A172 (cell line): ENCODE measurements around the gene DYRK1A. TPM values are rescaled to one million over a fixed set of nuclear protein-coding genes. Genes with fewer than 3 reads are reported as not detected.
A peak's percentile ranks its signal among the peaks of the same experiment; 100 is the strongest.

Source experiments
- DNase-seq: peaks from one replicate; pipeline ENCODE4 v3.0.0-alpha.2; 2015; ENCODE audit warnings: low spot score
- total RNA-seq: library from RNA; depleted of rRNA; stranded (reverse); fragments of >200 nt; shearing (Covaris generic); gene quantifications from 2 replicates; pipeline ENCODE4 v1.2.3, GENCODE V29; 2014

Gene DYRK1A
- total RNA-seq, 1 experiment from 2014 or later = 59.0 TPM

DNA sequence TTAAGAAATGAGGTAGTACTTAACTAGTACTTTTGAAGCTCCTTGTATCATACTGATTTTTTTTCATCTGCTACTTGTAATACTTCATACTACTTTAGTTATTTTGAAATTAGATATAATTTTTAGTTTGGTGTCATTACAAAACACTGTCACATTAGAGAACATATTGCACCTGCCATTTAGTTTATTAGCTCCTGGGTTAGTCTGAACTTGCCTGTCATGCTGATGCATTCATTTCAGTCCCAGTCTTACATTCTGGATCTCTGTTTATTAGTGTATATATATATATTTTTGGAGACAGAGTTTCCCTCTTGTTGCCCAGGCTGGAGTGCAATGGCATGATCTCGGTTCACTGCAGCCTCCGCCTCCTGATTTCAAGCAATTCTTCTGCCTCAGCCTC is 50.3 kb downstream of the DYRK1A start:
- DNase-seq = no peak

DNA sequence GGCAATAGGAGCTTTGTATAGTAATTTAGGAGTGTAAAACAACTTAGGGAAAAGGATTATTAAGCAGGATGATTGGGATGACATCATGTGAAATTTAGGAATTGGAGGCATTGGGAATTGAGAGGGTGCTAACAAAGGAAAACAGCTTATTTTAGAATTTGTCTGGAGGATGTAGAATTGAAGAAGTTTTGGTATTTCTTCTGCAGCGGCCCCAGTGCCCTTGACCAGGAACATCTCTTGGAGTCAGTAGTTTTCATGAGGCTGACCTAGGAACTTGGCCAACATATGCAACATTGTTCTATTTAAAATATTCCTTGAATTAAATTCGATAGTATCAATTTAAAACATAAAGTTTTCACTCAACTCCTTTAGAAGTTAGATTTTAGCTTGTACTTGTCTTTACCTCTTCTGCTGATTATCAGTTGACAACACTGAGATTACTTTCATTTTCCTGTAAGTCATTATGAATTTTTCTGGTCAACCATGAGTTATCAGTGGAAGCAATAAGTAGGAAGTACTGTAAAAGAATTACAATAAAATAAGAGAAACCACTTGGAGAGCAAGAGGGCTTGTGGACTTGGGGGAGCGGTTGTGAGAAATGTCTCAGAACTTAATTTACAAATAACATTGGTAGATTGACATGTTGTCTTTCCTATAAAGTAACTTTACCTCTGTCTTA is 52.8 kb downstream of the DYRK1A start:
- no peak for DNase-seq

DNA sequence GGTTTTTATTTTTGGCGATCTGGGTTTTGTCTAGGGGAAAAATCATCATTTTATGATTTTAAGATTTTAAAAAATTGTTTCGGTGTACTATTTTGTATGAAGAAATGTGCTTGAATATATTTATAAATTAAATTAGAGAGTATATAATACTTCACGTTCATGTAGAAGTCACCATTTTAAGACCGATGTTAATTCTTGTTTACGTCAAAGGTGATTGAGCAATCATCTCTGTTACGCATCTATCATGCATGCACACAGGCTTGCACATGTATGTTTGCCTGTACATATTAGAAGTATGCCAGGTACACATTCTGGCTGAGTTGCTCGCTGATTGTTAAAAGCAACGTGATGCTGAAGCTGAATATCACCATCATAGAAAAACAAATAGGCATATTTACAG is 54.7 kb downstream of the DYRK1A start:
- no peak for DNase-seq

DNA sequence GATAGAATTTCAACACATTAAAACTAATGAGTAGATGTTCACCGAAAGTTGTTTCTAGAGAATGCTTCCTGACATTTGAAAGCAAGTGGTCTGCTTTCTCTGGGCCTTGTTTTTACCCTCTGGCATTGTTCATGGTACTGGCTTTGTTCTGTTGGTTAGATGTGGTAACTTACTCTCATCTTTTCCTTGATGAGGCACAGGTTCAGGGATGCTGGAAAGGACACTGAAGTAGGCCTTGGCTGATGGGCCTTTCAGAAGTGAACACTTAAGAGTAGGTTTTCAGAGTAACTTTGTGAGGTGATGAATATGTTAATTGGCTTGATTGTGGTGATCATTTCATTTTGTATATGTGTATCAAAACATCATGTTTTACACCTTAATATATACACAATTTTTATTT is 55.8 kb downstream of the DYRK1A start:
- DNase-seq = no peak

DNA sequence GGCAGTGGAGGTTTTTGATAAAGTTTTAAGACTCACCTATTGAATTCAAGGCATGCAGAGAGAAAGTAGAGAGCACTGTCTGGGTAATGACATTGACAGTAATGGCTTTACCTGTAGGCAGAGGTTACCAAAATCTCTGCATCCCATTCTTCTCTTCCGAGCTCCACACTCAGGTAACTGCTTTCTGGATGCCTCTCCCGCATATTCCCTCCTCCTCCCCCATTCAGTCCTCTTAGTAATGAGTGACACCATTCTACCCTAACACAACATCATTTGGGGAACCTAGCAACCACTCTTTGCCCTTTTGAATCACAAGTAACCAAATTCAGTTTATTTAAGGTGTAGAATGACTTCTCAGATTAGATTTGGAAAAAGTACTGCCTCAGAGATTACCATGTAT is 56.5 kb downstream of the DYRK1A start:
- no peak for DNase-seq

DNA sequence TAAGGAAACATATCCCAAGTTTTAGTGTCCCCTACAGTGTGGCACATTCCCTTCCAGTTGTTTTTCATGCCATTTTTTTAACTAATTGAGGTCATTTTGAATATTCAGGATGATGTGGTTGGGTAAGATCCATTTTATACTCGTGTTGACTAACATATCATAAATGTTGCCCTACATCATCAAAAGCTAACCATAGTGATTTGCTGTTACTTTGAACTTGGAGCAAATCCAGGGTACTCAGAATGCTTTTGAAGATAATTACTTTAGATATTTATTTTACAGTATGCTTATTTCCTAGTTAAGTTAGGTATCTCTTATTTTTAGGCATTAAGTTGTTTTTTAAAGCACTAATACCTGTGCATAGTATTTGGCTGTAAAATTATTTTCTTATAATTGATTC is 57.8 kb downstream of the DYRK1A start:
- DNase-seq = no peak

DNA sequence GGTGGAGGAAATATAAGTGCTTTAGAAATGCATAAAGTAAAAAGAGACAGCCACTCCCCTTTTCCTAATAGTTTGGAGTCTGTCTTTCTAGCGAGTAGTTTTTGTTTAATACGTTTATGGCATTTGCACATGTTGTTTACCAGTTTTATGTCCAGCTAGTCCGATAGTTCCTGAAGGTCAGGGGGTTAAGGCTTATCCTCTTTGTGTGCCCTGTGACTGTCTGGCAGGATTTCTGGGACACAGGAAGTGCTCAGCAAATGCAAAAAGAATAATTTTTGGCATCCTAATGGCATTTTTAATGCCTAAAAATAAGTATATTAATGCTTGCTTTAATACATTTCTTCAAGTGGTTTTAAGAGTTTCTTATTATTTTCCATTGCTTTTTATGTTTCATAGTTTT is 58.4 kb downstream of the DYRK1A start:
- no peak for DNase-seq

DNA sequence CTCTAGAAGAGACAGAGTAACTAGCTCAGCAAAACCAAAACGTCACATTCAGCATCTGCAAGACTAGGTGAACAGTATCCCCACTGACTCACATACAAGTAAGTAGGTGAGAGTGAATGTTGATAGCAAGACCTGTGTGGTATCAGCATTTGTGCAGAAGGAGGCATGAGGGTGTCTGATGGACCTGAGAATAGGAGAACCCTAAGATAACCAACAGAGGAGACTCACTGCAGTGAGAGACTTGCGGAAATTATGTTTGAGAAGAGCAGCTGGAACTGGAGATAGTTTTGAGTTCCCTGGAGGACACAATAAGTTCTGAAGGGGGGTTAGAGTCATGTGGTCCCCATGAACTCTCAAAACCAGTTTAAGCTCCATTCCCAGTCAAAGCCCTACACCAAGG is 59.1 kb downstream of the DYRK1A start:
- no peak for DNase-seq

DNA sequence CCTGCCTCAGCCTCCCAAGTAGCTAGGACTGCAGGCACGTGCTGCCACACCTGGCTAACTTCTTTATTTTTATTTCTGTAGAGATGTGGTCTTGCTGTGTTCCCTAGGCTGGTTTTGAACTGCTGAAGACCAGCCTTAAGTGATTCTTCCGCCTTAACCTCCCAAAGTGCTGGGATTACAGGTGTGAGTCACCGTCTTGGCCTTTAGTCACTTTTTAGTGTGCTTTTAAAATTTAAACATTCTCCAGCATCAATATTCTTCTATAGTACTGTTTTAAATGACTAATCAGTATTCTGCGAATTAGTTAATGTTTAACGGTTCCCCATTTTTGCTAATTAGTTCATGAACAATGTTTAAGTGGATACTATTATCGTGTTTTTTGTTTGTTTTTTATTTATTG is 60.6 kb downstream of the DYRK1A start:
- DNase-seq = no peak

DNA sequence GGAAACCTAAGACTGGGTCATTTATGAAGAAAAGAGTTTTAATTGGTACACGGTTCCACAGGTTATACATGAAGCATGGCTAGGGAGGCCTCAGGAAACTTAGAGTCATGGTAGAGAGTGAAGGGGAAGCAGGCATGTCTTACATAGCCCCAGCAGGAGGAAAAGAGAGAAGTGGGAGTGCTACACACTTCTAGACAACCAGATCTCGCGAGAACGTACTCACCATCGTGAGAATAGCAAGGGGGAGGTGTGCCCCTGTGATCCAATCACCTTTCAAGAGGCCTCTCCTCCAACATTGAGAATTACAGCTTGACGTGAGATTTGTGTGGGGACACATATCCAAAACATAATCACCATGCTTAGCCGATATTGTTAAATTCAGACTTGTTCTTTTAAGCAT is 62.8 kb downstream of the DYRK1A start:
- DNase-seq = no peak

DNA sequence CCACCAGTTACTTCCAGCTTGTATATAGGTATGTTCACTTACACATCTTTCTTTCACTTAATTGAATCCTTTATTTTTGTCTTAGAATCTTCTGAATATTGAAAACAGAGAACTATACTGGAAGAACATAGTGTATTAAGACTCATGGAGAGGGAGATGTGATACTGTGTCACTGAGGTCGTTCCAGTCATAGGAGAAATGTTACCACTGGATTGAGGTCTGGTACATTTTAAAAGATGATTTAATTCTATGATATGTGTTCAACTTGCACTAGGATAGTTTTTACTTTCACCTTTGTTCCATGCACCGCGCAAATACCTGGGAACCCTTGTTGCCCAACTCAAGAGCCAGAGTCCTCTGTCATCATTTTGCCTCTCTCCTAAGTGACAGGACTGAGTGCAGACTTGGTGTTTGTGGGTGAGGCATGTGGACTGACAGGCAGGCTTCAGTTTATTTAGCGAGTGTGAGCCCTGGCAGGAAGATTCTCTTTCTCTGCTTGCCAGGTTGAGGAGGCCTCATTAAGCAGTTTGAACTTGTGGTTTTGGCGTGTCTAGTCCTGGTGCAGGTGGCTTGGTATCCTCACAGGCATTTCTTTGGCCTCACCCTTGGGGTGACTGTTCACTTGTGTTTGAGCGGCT is 63.7 kb downstream of the DYRK1A start:
- no peak for DNase-seq

DNA sequence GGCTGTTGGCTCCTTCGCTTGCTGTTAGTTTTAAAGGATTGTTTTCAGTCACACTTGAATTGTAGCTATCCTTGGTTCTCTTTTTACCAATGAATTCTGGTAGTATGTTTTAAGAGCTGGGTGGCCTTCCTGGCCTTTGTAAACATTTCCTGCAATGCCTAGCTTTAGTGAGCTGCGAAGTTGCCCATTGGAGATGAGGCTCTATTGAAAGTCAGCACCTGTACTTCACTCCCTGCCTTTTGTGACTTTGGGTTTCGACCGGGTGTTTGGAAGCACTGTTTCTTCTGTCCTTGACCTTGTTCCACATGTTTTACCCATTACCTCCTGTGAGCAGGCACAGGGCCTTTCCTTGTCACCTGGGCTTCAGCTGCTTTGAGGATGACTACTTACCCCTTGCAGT is 64.7 kb downstream of the DYRK1A start:
- no peak for DNase-seq

DNA sequence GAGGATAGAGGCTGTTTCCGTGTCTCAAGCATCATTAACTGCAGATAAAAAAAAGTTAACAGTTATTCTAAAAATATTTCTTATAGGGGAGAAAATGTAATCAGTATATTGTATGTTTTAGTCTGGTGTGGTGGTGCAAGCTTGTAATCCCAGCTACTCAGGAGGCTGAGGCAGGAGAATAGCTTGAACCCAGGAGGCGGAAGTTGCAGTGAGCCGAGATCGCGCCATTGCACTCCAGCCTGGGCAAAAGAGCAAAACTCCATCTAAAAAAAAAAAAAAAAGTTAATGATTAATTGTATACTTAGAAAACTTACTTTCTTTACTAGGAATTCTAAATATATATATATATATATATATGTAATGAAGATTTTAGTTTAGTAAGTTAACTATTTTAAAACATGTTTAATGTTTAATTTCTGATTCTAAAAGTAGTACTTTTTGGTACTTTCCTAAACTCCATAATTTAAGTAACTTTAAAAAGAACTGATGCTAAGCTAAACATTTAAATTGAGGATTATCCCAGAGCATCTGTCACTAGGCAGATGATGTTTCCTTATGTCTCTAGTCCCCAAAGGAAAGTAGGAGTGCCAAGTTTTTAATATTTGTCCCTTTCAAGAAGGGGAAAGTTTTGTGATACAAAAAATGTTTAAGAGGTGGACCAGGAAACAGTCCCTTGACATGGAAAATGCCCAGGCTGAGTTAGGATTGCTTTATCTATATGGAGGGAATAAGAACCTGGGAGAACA is 66.3 kb downstream of the DYRK1A start:
- no peak for DNase-seq

DNA sequence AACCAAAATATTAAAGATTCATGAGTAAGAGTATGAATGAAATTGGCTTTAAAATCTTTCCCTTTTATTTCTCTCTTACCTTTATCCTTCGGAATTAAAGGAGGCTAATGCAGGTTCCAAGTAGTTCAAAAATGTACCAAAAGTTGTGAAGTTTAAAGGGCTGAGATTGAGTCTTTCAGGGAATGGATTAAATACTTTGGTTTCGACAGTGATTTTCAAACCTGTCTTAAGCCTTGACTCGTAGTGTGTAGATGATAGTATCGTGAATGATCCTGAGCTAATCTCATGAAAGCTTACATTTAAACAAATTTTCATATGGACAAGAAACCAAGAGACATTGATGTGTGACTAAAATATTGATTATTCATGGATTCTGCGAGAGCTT is 66.9 kb downstream of the DYRK1A start:
- no peak for DNase-seq

DNA sequence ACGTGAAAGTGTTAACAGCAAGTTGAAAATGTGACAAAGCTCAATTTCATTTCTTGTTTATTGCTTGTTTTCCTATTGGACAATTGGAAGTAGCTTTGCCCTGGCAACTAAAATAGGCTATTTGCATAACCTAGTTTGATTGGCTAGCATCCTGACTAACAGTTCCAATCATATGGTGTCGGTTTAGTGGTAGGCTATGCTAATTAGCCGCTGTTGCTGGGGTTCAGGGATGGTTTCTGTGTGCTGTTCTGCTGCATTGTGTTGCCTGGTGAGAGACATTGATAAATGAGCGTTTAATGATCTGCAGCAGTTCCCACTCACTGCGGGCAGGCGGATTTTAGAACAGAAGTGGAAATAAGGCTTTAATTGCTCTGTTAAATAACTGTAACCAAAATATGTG is 68.5 kb downstream of the DYRK1A start:
- DNase-seq = peak; percentile 97

DNA sequence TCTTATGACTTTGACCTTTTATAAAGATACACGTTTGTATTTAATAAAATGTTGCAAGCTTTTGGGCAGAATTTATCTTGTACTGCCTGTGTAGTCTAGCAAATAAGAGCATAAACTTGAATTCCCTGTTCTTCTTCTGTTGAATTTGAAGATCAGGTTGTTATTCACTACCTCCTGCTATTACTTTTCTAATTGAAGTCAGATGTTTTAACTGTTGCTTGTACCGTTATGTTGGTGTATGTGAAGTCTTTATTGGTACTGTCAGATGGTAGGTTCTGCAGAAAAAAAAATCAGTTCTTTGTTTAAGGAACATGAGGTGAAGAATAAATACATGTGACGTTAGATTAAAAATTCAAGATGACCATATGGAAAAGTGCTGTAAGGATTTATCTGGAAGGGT is 69.1 kb downstream of the DYRK1A start:
- DNase-seq = no peak

DNA sequence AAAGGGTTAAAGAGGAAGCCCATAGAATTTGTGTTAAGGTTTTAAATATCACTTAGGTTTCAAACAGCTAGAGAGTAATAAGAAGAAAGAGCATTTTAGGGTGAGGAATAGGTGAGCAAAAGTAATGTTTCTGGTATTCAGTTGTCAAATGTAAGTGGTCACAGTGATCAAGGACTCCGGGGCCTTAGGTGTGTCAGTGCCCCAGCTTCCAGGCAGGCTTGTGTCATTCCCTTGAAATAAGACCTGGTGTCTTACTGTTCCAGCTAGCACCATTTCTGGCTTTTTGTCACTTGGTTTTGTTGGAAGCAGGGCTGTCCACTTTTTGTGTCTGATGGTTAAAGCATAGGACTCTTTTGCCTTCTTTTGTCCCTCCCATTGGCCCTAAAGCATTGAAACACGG is 69.6 kb downstream of the DYRK1A start:
- no peak for DNase-seq

DNA sequence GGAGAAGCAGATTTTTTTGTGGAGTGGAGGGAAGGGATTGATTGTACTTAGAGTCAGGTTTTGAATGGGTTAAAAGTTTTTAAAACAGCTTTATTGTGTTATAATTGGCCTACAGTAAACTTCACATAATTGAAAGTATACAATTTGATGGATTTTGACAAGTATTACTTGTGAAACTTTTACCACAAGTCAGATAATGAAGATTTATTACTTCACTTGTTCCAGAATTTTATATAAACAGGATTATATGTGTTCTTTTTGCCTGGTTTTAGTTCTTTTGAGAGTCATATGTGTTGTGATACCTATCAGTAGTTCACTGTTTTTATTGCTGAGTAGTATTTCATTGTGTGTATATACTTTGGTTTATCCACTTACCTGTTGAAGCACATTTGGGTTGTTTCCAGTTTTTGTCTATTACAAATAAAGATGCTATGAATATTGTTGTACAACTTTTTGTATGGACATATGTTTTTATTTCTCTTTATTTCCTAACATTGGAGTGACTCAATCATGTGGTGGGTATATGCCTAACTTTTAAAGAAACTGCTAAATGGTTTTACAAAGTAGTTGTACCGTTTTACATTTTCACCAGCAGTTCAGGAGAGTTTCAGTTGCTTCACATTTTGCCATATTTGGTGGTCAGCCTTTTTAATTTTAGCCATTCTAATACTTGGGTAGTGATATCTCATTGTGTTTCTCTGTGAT is 71.0 kb downstream of the DYRK1A start:
- DNase-seq = no peak

DNA sequence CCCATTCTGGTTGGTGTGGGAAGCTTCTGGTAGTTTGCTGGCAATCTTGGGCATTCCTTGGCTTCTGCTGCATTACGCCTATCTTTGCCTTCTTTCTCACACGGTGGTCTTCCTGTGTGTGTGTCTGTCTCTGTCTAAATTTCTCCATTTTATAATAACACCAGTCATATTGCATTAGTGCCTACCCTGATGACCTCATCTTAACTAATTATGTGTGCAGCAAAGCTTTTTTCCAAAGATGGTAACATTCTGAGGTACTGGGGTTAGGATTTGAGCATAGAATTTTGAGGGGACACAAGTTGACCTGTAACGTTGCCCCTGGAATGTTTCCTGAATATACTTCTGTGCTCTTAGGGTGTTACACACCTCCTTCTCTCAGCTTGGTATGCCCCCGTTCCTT is 77.1 kb downstream of the DYRK1A start:
- no peak for DNase-seq

DNA sequence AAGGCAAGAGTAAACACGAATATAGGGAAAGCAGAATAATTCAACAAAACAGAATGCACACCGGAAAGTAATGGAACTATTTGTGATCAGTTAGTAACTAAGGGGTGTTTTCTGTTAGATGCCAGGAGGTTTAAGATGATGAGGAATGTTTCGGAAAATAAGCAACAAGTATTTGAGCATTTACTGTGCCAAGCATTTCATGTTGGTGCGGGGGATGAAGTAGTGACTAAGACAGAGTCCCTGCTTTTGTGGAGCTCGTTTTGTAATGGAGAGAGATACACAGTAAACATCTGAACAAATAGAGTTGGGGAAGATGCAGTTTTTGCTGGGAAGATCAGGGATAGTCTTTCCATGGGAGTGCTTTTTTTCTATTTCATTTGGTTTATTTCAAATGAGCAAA is 78.7 kb downstream of the DYRK1A start:
- no peak for DNase-seq

DNA sequence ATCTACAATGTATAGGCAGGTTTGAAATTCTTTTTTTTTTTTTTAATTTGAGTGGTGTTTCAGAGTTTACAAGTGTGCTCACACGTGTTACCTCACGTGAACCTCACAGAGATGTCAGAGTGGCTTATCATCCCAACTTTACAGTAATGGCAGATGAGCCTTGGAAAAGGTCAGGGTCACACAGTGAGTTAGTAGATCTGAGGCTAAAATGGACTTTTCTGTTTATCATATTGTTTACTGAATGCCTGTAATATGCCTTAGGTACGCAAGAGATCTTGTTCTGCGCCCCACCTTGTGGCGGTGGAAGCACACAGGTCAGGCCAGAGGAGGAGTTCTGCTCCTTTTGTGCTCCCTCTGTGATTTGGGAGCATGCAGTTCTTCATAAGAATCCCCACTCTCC is 80.0 kb downstream of the DYRK1A start:
- DNase-seq = no peak

DNA sequence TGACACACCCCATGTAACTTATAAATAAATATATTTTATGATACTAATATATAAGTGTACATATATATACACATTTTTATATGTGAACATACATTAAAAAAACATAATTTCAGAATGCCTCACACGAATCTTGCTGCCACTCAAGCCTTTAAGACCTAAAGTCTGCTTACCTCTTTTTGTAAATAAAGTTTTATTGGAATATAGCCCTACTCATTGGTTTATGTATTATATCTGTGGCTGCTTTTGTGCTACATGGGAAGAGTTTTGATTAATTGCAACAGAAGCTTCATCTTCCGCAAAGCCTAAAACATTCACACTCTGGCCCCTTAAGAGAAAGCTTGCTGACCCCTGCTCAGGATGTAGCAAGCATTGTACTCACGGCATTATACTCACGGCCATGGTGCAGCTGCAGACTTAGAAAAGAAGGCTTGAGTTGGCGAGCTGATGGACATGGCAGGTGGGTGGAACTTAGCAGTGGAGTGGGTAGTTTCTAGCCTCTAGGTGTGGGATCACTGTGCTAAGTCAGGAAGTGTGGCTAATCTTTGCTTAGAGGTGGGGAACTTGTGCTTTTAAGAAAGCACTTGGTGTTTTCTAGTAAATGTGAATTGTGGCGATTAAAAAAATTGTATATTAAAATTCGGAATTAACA is 80.8 kb downstream of the DYRK1A start:
- DNase-seq = no peak
